Uterus (tissue), 4 donors: ENCODE results near the gene NECTIN4. TPM values are rescaled to one million over a fixed set of nuclear protein-coding genes. Genes with fewer than 3 reads are reported as not detected.
"Not testable (repeated sequence)": the region's sequence is repeated elsewhere in the genome, so short reads cannot be mapped to it uniquely, and the experiment has no call there.

ENCODE experiments used
- DNase-seq, 2 donors: peaks; one replicate each; pipeline ENCODE4 v3.0.0-alpha.2; 2019 to 2020
- H3K27ac ChIP-seq, 2 donors: fragments of 200-600 bp; sonication (generic); 1 replicate in 1 of 2; 2 replicates in 1 of 2; pipeline ENCODE4 v1.5.1; 2016 to 2018
- H3K27me3 ChIP-seq, 2 donors: fragments of 200-600 bp; sonication (generic); one replicate each; pipeline ENCODE4 v1.5.1; 2018 to 2019; ENCODE audit warnings: control low read depth in 1 of 2
- H3K36me3 ChIP-seq, 2 donors: fragments of 200-600 bp; sonication (generic); one replicate each; pipeline ENCODE4 v1.5.1; 2019; ENCODE audit warnings: control low read depth in 1 of 2
- H3K4me1 ChIP-seq, 2 donors: fragments of 200-600 bp; sonication (generic); one replicate each; pipeline ENCODE4 v1.5.1; 2018 to 2019; ENCODE audit warnings: control low read depth in 1 of 2
- H3K4me3 ChIP-seq, 2 donors: fragments of 200-600 bp; sonication (generic); 1 replicate in 1 of 2; 2 replicates in 1 of 2; pipeline ENCODE4 v1.5.1; 2018 to 2019; ENCODE audit warnings: mild to moderate bottlenecking in 1 of 2
- H3K9me3 ChIP-seq, 2 donors: fragments of 200-600 bp; sonication (generic); one replicate each; pipeline ENCODE4 v1.5.1; 2019; ENCODE audit warnings: control low read depth in 1 of 2
- POLR2A ChIP-seq, 2 donors: fragments of 450-650 bp; IDR thresholded peaks; one replicate each; pipeline ENCODE4 v1.6.1; 2016; ENCODE audit warnings: antibody characterized with exemption in 2 of 2, mild to moderate bottlenecking in 1 of 2, moderate library complexity in 1 of 2
- intact Hi-C: fragments of 100-400 bp; cut with DNase I; formaldehyde crosslinking; loops from one replicate; pipeline ENCODE4 v1.15.1; 2023; ENCODE audit warnings: low total_unique reads
- total RNA-seq, 4 donors: library from RNA; depleted of rRNA in 3 of 4; stranded (reverse); fragments of >200 nt in 3 of 4; gene quantifications; one replicate each; pipeline versions ENCODE4 v1.1.0 to v1.2.4, GENCODE V29; 2014 to 2023
- TF ChIP-seq, protein P1 (sequence below), 4 experiments: fragments of 200-600 bp in 2 of 4; fragments of 450-650 bp in 2 of 4; sonication (generic) in 2 of 4; IDR thresholded peaks; one replicate each; pipeline ENCODE4 v1.5.1; 2016 to 2019; ENCODE audit warnings: antibody characterized with exemption in 4 of 4, mild to moderate bottlenecking in 2 of 4, moderate library complexity in 1 of 4
- donor health status: DM: yes; HTN: yes; CAD: no.

Gene NECTIN4
- total RNA-seq, 4 donors from 2014 or later = 2.1 TPM; not detected in 3

DNA sequence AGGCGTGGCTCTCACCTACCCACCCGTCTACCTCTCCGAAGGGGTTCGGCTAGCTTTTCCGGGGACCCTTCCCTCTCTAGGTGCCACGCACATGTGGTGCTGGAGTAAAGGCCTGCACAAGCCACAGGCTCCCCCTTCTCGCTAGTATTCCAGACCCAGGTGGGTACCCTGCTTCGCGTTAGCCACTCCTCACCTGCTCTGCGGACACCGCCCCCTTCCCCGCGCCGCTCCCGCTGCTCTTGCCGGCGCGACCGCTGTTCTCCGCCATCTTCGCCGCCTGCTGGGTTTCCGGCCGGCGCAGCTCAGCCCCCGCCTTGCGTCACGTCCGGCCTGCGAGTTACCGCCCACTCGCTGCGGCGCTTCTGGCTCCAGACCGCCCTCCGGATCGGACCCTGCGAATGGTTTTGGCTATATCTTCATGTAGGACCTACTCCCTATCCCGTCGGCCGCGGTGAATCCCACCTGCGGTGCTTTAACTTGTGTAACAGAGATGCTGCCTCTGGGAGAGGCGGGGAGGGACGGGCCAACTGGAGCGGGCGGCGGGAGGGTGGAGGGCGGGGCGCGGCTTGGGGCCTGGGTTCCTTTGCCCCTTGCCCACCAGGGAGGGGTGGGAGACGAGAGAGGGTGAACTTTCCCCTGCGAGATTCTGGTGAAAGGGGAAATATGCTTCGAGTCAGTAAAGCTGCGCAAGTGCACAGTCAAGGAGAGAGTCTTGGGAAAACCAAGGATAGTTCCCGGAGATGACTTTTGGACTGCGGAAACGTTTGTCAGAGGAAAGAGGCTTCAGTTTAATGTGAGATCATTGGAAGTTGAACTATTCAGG, 28.6 kb upstream of the NECTIN4 start, which contains the start of the genes NIT1 and PFDN2:
TSS of gene NIT1 (plus strand) at position 347 of the 823 bp plus-strand sequence. CDS start at position 419, 72 bp downstream.
TSS of gene PFDN2 (minus strand) at position 279 of the 823 bp plus-strand sequence. CDS start at position 268, 11 bp downstream.
- Histone ChIP-seq H3K9me3 (no peaks in the 10 kb centered on the region), H3K36me3 (no peaks in the 10 kb centered on the region), H3K27ac (peak within 1 kb of the TSS; percentile 90 to 91), H3K27me3 (no peaks in the 10 kb centered on the region), H3K4me1 (peaks cover 7 to 16% of the 10 kb centered on the region in 2 donors), H3K4me3 (peak within 1 kb of the TSS; percentile 95 to 96)
- intact Hi-C loops = no loop called here
- TF ChIP-seq POLR2A (IDR thresholded peaks at IDR 0.05) = peak; percentile 66 to 85
- TF ChIP-seq, protein P1, sequence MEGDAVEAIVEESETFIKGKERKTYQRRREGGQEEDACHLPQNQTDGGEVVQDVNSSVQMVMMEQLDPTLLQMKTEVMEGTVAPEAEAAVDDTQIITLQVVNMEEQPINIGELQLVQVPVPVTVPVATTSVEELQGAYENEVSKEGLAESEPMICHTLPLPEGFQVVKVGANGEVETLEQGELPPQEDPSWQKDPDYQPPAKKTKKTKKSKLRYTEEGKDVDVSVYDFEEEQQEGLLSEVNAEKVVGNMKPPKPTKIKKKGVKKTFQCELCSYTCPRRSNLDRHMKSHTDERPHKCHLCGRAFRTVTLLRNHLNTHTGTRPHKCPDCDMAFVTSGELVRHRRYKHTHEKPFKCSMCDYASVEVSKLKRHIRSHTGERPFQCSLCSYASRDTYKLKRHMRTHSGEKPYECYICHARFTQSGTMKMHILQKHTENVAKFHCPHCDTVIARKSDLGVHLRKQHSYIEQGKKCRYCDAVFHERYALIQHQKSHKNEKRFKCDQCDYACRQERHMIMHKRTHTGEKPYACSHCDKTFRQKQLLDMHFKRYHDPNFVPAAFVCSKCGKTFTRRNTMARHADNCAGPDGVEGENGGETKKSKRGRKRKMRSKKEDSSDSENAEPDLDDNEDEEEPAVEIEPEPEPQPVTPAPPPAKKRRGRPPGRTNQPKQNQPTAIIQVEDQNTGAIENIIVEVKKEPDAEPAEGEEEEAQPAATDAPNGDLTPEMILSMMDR (IDR thresholded peaks at IDR 0.05) = peak in 2 of 4 experiments; percentile 9
- DNase-seq = peak; percentile 83 to 86

DNA sequence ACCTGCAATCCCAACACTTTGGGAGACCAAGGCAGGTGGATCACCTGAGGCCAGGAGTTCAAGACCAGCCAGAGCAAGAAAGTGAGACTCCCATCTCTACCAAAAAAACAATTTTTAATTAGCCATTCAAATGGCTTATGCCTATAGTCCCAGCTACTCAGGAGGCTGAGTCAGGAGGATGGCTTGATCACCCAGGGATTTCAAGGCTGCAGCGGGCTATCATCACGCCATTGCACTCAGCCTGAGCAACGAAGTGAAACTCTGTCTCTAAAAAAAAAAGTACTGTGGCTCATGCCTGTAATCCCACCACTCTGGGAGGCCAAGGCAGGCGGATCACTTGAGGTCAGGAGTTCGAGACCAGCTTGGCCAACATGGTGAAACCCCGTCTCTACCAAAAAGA, 26.6 kb upstream of the NECTIN4 start:
- H3K4me1 ChIP-seq = peaks cover 7 to 16% of the 10 kb centered on the region in 2 donors
- DNase-seq, intact Hi-C loops, H3K4me3 ChIP-seq, H3K36me3 ChIP-seq, H3K27me3 ChIP-seq, H3K27ac ChIP-seq, H3K9me3 ChIP-seq: not testable (repeated sequence)

DNA sequence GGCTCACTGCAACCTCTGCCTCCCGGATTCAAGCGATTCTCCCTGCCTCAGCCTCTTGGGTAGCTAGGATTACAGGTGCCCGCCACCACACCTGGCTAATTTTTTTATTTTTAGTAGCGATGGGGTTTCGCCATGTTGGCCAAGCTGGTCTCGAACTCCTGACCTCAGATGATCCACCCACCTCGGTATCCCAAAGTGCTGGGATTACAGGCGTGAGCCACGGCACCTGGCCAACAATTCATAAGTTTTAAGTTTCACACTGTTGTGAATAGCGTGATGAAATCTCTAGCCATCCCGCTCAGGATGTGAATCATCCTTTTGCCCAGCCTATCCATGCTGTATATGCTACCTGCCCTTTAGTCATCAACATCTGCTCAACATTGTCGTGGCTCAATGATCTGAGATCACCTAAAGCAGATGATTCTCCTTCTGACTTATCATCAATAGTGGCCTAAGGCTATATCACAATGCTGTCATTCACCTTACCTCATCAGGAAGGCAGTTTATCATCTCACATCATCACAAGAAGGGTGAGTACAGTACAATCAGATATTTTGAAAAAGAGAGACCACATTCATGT, 25.9 kb upstream of the NECTIN4 start:
- Histone ChIP-seq H3K4me1 (peaks cover 7 to 16% of the 10 kb centered on the region in 2 donors), H3K27ac (no peak overlapping the region), H3K27me3 (no peaks in the 10 kb centered on the region), H3K36me3 (no peaks in the 10 kb centered on the region), H3K4me3 (no peak overlapping the region), H3K9me3 (no peaks in the 10 kb centered on the region)
- no peak for DNase-seq
- no peak for TF ChIP-seq POLR2A (IDR thresholded peaks at IDR 0.05)
- intact Hi-C loops = no loop called here

DNA sequence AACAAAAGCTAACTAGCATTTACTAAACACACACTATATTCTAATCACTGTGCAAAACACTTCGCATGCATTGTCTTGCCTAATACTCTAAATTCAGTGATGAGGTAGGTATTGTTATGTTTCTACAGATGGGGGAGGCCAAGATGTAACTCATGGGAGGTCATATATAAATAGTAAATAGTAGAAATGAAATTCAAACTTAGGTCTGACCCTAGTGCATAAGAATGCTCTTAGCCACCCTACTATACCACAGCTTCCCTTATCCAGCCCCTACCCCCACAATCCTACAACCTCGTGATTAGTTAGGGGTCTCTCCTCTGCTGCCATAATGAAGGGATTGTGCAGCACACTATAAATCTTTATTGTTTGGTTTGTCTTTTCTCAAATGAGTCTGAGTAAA, 25.2 kb upstream of the NECTIN4 start:
- intact Hi-C loops = no loop called here
- Histone ChIP-seq H3K4me3 (no peak overlapping the region), H3K4me1 (peaks cover 7 to 16% of the 10 kb centered on the region in 2 donors), H3K27me3 (no peaks in the 10 kb centered on the region), H3K36me3 (no peaks in the 10 kb centered on the region), H3K27ac (no peak overlapping the region), H3K9me3 (no peaks in the 10 kb centered on the region)
- TF ChIP-seq, protein P1 (IDR thresholded peaks at IDR 0.05) = no peak
- TF ChIP-seq POLR2A (IDR thresholded peaks at IDR 0.05) = no peak
- no peak for DNase-seq

DNA sequence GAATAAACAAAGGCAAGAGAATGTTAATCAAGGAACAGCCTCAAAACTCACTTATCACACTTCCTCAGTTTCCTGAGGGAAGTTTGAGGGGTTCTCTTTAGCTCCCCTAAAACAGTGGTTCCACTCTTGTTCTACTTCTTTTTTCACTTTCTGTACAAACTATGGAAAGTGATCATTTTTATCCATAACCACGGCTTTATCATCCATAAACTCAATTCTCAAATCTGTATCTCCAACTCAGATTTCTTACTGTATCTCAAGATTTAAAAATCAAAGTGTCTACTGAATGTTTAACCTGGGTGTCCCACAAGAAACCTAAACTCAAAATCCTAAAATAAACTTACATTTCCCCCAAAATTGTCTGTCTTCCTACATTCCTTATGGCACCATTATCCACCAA, 24.6 kb upstream of the NECTIN4 start:
- peaks cover 5 to 14% of the 10 kb centered on the region in 2 donors for H3K4me1 ChIP-seq
- no peak overlapping the region for H3K27ac ChIP-seq
- no peaks in the 10 kb centered on the region for H3K27me3 ChIP-seq
- H3K36me3 ChIP-seq = no peaks in the 10 kb centered on the region
- DNase-seq = no peak
- no peak overlapping the region for H3K4me3 ChIP-seq
- intact Hi-C loops = no loop called here
- no peaks in the 10 kb centered on the region for H3K9me3 ChIP-seq
- TF ChIP-seq, protein P1 (IDR thresholded peaks at IDR 0.05) = no peak
- TF ChIP-seq POLR2A (IDR thresholded peaks at IDR 0.05) = no peak

DNA sequence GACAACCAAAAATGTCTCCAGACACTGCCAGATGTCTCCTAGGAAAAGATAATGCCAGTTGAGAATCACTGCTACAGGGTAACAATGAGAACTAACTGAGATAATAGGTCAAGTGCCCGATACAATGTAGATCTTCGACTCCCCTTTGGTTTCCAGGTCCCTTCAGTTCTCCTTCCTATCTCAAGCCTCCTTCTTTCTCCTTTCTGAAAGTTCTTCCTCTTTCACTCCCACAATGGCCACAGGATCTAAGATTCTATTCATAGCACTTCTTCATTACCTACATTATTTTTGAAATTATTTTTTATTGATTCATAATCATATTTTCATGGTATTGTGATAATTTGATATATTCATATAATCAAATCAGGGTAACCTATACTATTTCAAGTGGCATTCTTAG, 22.2 kb upstream of the NECTIN4 start:
- intact Hi-C loops = no loop called here
- TF ChIP-seq POLR2A (IDR thresholded peaks at IDR 0.05) = no peak
- TF ChIP-seq, protein P1 (IDR thresholded peaks at IDR 0.05) = no peak

More for the DNA sequence above, 22.2 kb upstream of the NECTIN4 start:
- no peak overlapping the region for H3K27ac ChIP-seq
- no peaks in the 10 kb centered on the region for H3K36me3 ChIP-seq
- no peaks in the 10 kb centered on the region for H3K27me3 ChIP-seq
- H3K9me3 ChIP-seq = no peaks in the 10 kb centered on the region
- no peak for DNase-seq
- H3K4me3 ChIP-seq = no peak overlapping the region
- H3K4me1 ChIP-seq = peaks cover 0 to 2% of the 10 kb centered on the region in 2 donors
